NCI-H774 (cell line): Measurements from ENCODE around the gene ETFB.

Experiments
- DNase-seq: peaks from one replicate; lab custom pipeline; 2025; lab: John Stamatoyannopoulos, UW

Gene ETFB

GRCh38 chr19:51327066-51328001 is 38.9 kb downstream of the ETFB start:
- DNase-seq = no peak

DNA sequence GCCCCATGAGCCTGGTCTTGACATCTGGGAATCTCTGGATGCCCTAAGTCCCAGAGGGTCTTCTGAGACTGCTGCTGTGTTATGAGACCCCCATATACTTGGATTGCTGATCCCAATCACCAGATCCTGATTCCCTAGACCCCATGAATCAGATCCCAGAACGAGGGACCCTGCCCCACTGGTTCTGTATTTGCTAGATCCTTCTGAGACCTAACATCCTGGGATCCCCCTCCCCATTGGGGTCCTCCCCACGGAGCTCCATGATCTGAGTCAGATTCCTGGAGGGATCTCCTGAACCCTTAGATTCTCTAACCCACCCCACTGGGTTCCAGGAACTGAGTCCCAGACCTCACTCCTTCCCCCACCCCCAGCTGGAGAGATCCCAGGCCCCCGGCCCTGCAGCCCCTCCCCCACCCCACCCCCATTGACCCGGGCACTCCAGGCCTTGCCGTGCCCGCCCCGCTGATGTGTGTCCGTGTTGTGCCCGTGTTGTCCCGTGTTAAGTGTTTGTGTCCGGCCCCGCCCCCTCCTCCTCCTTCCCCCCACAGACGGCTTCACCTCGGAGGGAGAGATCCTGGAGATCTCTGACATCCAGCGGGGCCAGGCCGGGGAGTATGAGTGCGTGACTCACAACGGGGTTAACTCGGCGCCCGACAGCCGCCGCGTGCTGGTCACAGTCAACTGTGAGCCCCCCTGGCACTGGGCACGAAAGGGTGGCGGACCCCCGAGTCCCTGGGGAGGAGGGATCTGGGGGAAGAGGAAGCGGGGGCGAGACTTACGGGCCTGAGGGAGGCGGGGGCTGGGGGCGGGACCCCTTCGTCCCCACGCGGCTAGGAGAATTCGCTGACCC is 39.7 kb downstream of the ETFB start:
- DNase-seq = no peak

GRCh38 chr19:51325161-51325976 is 40.8 kb downstream of the ETFB start:
- no peak for DNase-seq

- no peak for DNase-seq
These were observed 42.1 kb downstream of the ETFB start for GRCh38 chr19:51324167-51324481.

- DNase-seq = no peak
These were observed 42.6 kb downstream of the ETFB start for GRCh38 chr19:51323481-51324166.

- DNase-seq = no peak
These were observed 44.4 kb downstream of the ETFB start for GRCh38 chr19:51321799-51322198.

- DNase-seq = no peak
These were observed 45.9 kb downstream of the ETFB start for GRCh38 chr19:51320280-51320657.

DNA sequence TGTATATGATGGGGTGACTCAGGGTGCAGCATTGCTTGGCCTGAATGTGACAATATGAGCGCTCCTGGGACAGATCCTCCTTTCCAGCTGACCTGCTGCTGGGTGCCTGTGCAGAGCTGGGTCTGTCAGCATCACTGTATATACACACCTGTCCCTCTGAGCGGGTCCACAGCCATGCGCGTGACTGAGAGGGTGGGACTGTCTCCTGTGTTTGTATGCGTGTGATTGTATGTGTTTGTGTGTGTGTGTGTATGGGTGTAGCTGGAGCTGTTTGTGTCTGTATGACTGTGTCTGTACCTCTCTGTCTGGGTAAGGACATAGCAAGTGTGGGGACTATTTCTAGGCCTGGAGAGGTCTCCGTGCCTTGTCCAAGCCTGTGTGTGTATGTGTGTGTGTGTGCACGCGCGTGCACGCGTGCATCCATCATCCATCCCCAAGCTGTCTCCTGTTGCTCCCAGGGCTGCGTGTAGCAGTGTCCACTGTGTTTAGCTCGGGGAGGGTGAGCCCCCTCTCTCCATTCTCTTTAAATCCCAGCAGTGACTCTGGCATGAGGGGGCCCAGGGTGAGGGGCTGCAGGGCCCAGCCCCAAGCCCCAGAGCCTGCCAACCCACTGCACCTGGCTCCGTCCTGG is 46.4 kb downstream of the ETFB start:
- no peak for DNase-seq

- no peak for DNase-seq
These were observed 47.2 kb downstream of the ETFB start for GRCh38 chr19:51318687-51319648.

- no peak for DNase-seq
These were observed 48.2 kb downstream of the ETFB start for GRCh38 chr19:51317968-51318367.

GRCh38 chr19:51317376-51317775 is 48.8 kb downstream of the ETFB start:
- DNase-seq = no peak

- DNase-seq = no peak
These were observed 49.5 kb downstream of the ETFB start for GRCh38 chr19:51316688-51317087.

- DNase-seq = no peak
These were observed 54.6 kb downstream of the ETFB start, which contains the start of gene IGLON5 for GRCh38 chr19:51311351-51312257. TSS of gene IGLON5 (plus strand) at chr19:51311644. CDS start at chr19:51311848, 204 bp downstream.

DNA sequence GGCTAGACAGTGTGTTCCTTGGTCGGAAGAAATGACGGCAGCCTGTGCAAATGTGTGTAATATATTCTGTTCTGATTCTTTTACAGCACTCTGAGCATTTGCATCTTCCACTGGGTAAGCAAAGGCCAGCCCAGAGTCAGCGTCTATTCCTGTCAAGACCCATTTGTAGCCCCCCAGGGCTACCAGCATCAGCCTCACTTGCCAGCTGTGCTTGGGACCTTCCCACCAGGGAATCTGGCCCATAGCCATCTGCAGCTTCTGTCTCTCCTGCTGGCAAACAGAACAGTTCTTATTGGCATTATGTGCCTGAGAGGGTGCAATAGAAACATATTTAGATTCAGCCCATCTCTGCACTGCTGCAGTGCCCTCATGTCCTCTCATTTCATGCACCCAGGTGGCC is 60.7 kb downstream of the ETFB start:
- DNase-seq = no peak

DNA sequence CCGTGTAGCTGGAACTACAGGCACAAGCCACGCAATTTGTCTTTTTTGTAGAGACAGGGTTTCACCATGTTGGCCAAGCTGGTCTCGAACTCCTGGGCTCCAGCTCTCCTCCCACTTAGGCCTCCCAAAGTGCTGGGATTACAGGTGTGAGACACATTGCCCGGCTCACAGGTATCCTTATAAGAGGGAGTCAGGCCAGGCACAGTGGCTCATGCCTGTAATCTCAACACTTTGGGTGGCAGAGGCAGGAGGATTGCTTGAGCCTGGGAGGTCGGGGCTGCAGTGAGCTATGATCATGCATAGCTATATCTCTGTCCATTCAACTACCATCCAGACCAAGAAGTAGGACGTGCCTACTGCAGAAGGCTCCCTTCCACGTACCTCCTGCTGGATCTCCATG is 64.9 kb downstream of the ETFB start:
- DNase-seq = no peak

GRCh38 chr19:51297406-51297805 is 68.8 kb downstream of the ETFB start:
- DNase-seq = no peak

DNA sequence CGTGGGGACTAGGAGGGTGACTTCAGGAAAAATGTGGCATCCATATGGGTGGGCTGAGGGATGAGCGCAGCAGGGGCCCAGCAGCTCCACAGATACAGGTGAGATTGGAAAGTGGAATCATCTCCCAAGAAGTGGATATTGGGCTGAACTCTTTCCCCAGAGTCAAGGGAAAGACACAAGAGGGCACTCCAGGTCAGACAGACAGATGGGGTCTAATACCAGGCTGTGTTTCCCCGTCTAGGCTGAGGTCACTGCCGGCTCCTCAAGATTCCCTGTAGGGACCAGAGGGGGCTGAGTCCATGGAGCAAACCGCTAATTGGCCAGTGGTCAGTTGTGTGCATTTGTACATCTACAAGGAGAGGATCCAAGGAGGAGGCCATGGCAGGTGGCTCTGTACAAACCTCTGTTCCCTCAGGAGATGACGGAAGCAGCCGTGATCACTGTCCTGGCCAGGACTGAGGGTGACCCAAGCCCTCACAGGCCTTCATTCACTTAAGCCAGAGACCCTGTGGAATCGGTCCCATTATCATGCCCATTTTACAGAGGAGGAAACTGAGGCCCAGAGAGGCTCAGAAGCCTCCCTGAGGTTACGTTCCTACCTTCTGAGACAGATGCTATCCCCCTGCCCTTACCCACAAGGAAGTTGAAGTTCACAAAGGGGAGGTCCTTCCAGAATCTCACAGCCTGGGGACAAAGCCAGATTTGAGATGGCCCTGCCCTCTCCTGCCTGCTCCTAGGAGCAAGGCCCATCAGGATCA is 69.7 kb downstream of the ETFB start:
- no peak for DNase-seq
